GM12878 (cell line): ENCODE measurements around the gene SALL3. TPM values are rescaled to one million over a fixed set of nuclear protein-coding genes. Genes with fewer than 3 reads are reported as not detected.

Source experiments
- EED ChIP-seq: sonication (generic); IDR thresholded peaks from 2 replicates; pipeline ENCODE4 v1.6.1; 2016; ENCODE audit warnings: antibody characterized with exemption, low read depth
- FOXM1 ChIP-seq: IDR thresholded peaks from 2 replicates; pipeline ENCODE4 v1.6.1; 2012; ENCODE audit warnings: low read depth, mild to moderate bottlenecking, inconsistent platforms, low read length, moderate library complexity
- HDAC6 ChIP-seq: fragments of 200-600 bp; sonication (generic); IDR thresholded peaks from one replicate; pipeline ENCODE4 v1.8.0; 2017; ENCODE audit warnings: antibody characterized with exemption; ENCODE audit not compliant: unreplicated experiment
- NFIC ChIP-seq: IDR thresholded peaks from 2 replicates; pipeline ENCODE4 v1.6.1; 2012; ENCODE audit warnings: low read depth, mild to moderate bottlenecking, inconsistent platforms, low read length, moderate library complexity
- POU2F2 ChIP-seq: IDR thresholded peaks from 3 replicates; pipeline ENCODE4 v1.6.1; 2011; ENCODE audit warnings: low read depth, mild to moderate bottlenecking, low read length, borderline replicate concordance
- RFX5 ChIP-seq: IDR thresholded peaks from 2 replicates; pipeline ENCODE4 v1.6.1; 2011; ENCODE audit warnings: low read depth, low read length, improper control_type of control experiment
- SREBF1 ChIP-seq: IDR thresholded peaks from 2 replicates; pipeline ENCODE4 v1.6.1; 2012; ENCODE audit warnings: mild to moderate bottlenecking, low read length
- SREBF2 ChIP-seq: IDR thresholded peaks from 2 replicates; pipeline ENCODE4 v1.6.1; 2012; ENCODE audit warnings: mild to moderate bottlenecking, low read length
- polyA plus RNA-seq, 11 experiments: library from polyadenylated mRNA; depleted of rRNA in 4 of 11; unstranded in 6 of 11; stranded (reverse) in 5 of 11; fragments of >200 nt; fragmentation: Nextera tagmentation in 4 of 11; fragmentation: Illumina TruSeq in 1 of 11; extraction: Ambion mirVana in 4 of 11; extraction: Trizol in 1 of 11; gene quantifications; 1 replicate in 1 of 11; 2 replicates in 10 of 11; pipeline versions ENCODE4 v1.2.1 to v1.2.3, GENCODE V29; 2011 to 2016; ENCODE audit warnings: inconsistent platforms in 2 of 11, missing spikeins in 2 of 11, low read depth in 1 of 11
- total RNA-seq, 4 experiments: library from RNA; depleted of rRNA in 3 of 4; stranded (reverse); fragments of >200 nt in 3 of 4; fragmentation: Illumina TruSeq in 1 of 4; extraction: Trizol in 1 of 4; gene quantifications; 2 replicates each; pipeline versions ENCODE4 v1.2.1 to v1.2.3, GENCODE V29; 2013 to 2021
- TF ChIP-seq, protein P1 (sequence below): fragments of 450-650 bp; formaldehyde crosslinking; IDR thresholded peaks from 2 replicates; pipeline ENCODE4 v1.5.0; 2022; ENCODE audit warnings: mild to moderate bottlenecking, missing genetic modification characterization
- TF ChIP-seq, protein P2 (sequence below): fragments of 450-650 bp; IDR thresholded peaks from 2 replicates; pipeline ENCODE4 v1.6.1; 2017; ENCODE audit warnings: mild to moderate bottlenecking

SALL3 gene
- total and polyA plus RNA-seq, 10 of the 15 experiments (the other 5 are each of a cell fraction or from before 2014, with no cell fraction given): 0.01 to 0.10 (median 0.07) TPM; not detected in 7

DNA sequence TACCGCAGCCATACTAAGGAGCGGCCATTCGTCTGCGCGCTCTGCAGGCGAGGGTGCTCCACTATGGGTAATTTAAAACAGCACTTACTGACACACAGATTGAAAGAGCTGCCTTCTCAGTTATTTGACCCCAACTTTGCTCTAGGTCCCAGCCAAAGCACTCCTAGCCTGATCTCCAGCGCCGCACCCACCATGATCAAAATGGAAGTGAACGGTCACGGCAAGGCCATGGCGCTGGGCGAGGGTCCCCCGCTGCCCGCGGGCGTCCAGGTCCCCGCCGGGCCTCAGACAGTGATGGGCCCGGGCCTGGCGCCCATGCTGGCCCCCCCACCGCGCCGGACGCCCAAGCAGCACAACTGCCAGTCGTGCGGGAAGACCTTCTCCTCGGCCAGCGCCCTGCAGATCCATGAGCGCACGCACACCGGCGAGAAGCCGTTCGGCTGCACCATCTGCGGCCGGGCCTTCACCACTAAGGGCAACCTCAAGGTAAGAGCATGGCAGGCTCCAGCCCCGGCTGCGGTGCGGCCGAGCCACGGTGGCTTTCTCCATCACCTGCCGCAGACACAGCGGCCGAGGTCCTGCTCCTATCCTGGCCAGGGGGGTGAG is 15.5 kb downstream of the SALL3 start (continued):
- TF ChIP-seq, protein P1, sequence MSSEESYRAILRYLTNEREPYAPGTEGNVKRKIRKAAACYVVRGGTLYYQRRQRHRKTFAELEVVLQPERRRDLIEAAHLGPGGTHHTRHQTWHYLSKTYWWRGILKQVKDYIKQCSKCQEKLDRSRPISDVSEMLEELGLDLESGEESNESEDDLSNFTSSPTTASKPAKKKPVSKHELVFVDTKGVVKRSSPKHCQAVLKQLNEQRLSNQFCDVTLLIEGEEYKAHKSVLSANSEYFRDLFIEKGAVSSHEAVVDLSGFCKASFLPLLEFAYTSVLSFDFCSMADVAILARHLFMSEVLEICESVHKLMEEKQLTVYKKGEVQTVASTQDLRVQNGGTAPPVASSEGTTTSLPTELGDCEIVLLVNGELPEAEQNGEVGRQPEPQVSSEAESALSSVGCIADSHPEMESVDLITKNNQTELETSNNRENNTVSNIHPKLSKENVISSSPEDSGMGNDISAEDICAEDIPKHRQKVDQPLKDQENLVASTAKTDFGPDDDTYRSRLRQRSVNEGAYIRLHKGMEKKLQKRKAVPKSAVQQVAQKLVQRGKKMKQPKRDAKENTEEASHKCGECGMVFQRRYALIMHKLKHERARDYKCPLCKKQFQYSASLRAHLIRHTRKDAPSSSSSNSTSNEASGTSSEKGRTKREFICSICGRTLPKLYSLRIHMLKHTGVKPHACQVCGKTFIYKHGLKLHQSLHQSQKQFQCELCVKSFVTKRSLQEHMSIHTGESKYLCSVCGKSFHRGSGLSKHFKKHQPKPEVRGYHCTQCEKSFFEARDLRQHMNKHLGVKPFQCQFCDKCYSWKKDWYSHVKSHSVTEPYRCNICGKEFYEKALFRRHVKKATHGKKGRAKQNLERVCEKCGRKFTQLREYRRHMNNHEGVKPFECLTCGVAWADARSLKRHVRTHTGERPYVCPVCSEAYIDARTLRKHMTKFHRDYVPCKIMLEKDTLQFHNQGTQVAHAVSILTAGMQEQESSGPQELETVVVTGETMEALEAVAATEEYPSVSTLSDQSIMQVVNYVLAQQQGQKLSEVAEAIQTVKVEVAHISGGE (CRISPR knock-in tag): no peak
- TF ChIP-seq HDAC6 (no peak), NFIC (no peak), FOXM1 (no peak), SREBF1 (no peak), EED (no peak), RFX5 (no peak), POU2F2 (no peak), SREBF2 (no peak)
- TF ChIP-seq, protein P2, sequence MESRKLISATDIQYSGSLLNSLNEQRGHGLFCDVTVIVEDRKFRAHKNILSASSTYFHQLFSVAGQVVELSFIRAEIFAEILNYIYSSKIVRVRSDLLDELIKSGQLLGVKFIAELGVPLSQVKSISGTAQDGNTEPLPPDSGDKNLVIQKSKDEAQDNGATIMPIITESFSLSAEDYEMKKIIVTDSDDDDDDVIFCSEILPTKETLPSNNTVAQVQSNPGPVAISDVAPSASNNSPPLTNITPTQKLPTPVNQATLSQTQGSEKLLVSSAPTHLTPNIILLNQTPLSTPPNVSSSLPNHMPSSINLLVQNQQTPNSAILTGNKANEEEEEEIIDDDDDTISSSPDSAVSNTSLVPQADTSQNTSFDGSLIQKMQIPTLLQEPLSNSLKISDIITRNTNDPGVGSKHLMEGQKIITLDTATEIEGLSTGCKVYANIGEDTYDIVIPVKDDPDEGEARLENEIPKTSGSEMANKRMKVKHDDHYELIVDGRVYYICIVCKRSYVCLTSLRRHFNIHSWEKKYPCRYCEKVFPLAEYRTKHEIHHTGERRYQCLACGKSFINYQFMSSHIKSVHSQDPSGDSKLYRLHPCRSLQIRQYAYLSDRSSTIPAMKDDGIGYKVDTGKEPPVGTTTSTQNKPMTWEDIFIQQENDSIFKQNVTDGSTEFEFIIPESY: no peak
